Chondrocyte (in vitro differentiated cells): ENCODE results near the gene BCAT1. TPM values are rescaled to one million over a fixed set of nuclear protein-coding genes. Genes with fewer than 3 reads are reported as not detected.
"Not testable (repeated sequence)": the region's sequence is repeated elsewhere in the genome, so short reads cannot be mapped to it uniquely, and the experiment has no call there.

Experiments used
- DNase-seq: peaks from one replicate; pipeline ENCODE4 v3.0.0; 2021; ENCODE audit warnings: mixed read lengths, low spot score
- H3K27ac Mint-ChIP-seq: one replicate; pipeline ENCODE4 v1.8.0; 2021; ENCODE audit warnings: mild to moderate bottlenecking, moderate library complexity, mixed read lengths; ENCODE audit not compliant: unreplicated experiment
- H3K27me3 Mint-ChIP-seq: 2 replicates; pipeline ENCODE4 v1.8.0; 2021; ENCODE audit warnings: low read depth, mixed read lengths
- H3K36me3 Mint-ChIP-seq: 2 replicates; pipeline ENCODE4 v1.8.0; 2021; ENCODE audit warnings: low read depth, mixed read lengths
- H3K4me1 Mint-ChIP-seq: 2 replicates; pipeline ENCODE4 v1.8.0; 2021; ENCODE audit warnings: low read depth, mild to moderate bottlenecking, mixed read lengths
- H3K4me3 Mint-ChIP-seq: one replicate; pipeline ENCODE4 v1.8.0; 2021; ENCODE audit warnings: mild to moderate bottlenecking, moderate library complexity, mixed read lengths; ENCODE audit not compliant: unreplicated experiment
- H3K9me3 Mint-ChIP-seq: 2 replicates; pipeline ENCODE4 v1.8.0; 2021; ENCODE audit warnings: low read depth, mixed read lengths
- total RNA-seq: library from RNA; stranded (reverse); gene quantifications from 3 replicates; pipeline ENCODE4 v1.2.1, GENCODE V29; 2021
- TF ChIP-seq, protein P1 (sequence below): fragments of 200-600 bp; sonication (generic); IDR thresholded peaks from 2 replicates; pipeline ENCODE4 v1.5.0; 2021; ENCODE audit warnings: antibody characterized with exemption, mild to moderate bottlenecking, moderate library complexity

The BCAT1 gene
- total RNA-seq, 1 donor from 2014 or later: 240 TPM

DNA sequence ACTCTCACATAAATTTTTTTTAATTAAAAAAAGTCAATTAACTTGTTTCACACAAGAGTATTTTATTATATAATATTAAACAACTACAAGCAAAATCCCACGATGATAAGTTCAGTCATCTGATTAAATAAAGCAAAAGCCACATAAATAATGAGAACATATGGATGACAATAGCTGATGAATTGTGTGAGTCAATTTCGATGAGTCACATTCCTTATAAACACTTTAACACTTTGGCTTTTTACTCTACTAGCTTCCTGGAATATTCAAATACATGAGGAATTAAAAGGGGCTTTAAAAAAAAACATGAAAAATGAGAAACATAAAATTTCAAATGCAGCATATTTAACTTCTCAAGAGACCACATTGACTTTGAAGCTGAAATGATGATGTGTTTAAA, 95.3 kb downstream of the BCAT1 start:
- H3K27ac Mint-ChIP-seq: peak overlapping the region; percentile 87
- H3K9me3 Mint-ChIP-seq: peaks cover 7% of the 10 kb centered on the region
- no peak overlapping the region for H3K4me3 Mint-ChIP-seq
- TF ChIP-seq, protein P1, sequence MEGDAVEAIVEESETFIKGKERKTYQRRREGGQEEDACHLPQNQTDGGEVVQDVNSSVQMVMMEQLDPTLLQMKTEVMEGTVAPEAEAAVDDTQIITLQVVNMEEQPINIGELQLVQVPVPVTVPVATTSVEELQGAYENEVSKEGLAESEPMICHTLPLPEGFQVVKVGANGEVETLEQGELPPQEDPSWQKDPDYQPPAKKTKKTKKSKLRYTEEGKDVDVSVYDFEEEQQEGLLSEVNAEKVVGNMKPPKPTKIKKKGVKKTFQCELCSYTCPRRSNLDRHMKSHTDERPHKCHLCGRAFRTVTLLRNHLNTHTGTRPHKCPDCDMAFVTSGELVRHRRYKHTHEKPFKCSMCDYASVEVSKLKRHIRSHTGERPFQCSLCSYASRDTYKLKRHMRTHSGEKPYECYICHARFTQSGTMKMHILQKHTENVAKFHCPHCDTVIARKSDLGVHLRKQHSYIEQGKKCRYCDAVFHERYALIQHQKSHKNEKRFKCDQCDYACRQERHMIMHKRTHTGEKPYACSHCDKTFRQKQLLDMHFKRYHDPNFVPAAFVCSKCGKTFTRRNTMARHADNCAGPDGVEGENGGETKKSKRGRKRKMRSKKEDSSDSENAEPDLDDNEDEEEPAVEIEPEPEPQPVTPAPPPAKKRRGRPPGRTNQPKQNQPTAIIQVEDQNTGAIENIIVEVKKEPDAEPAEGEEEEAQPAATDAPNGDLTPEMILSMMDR: no peak
- H3K27me3 Mint-ChIP-seq: no peaks in the 10 kb centered on the region
- DNase-seq: no peak
- H3K36me3 Mint-ChIP-seq: peaks cover 9% of the 10 kb centered on the region
- peaks cover 46% of the 10 kb centered on the region for H3K4me1 Mint-ChIP-seq

DNA sequence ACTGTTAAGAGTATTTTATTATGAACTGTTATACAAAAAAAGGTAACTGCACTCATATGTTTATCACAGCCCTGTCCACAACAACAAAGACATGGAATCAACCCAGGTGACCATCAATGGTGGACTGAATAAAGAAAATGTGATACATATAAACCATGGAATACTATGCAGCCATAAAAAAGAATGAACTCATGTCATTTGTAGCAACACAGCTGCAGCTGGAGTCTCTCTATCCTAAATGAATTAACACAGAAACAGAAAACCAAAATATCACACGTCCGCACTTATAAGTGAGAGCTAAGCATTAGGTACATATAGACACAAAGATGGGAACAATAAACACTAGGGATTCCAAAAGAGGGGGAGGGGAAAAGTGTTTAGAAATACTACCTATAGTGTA, 95.8 kb downstream of the BCAT1 start:
- TF ChIP-seq, protein P1: no peak
- Mint-ChIP-seq H3K4me3 (no peak overlapping the region), H3K36me3 (peaks cover 9% of the 10 kb centered on the region), H3K9me3 (peaks cover 7% of the 10 kb centered on the region), H3K4me1 (peaks cover 44% of the 10 kb centered on the region), H3K27me3 (no peaks in the 10 kb centered on the region), H3K27ac (peak overlapping the region; percentile 78)
- DNase-seq: no peak

DNA sequence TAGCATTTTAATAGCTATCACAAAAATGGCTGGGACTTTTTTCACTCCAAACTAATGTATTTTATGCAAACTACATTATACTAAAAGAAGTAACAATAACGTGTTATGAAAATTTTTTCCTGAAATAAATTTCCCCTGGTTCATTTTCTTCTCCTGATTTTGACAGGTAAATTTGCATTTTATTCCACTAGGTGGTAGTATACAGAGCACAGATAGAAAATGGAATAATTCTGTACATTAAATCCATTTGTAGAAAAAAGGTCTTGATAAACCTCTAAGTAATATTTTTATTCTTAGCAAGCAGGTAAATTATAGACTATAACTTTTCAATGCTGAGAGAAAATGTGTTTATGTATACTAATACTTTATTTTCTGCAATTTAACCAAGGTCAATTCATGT, 96.5 kb downstream of the BCAT1 start:
- no peak overlapping the region for H3K4me3 Mint-ChIP-seq
- TF ChIP-seq, protein P1: peak; percentile 82
- H3K27me3 Mint-ChIP-seq: no peaks in the 10 kb centered on the region
- no peak overlapping the region for H3K27ac Mint-ChIP-seq
- H3K4me1 Mint-ChIP-seq: peaks cover 44% of the 10 kb centered on the region
- peaks cover 7% of the 10 kb centered on the region for H3K9me3 Mint-ChIP-seq
- no peak for DNase-seq
- peaks cover 9% of the 10 kb centered on the region for H3K36me3 Mint-ChIP-seq

DNA sequence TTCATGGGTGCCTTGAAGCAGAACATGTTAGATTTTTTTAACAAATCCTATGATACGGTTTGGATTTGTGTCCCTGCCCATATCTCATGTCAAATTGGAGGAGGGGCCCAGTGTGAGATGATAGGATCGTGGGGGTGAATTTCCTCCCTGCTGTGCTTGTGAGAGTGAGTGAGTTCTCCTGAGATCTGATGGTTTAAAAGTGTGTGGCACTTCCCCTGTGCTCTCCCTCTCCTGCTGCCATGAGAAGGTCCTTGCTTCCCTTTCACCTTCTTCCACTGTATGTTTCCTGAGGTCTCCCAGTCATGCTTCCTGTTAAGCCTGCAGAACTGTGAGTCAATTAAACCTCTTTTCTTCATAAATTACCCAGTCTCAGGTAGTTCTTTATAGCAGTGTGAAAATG, 97.0 kb downstream of the BCAT1 start:
- H3K4me3 Mint-ChIP-seq, H3K9me3 Mint-ChIP-seq, DNase-seq, H3K27me3 Mint-ChIP-seq: not testable (repeated sequence)
- Mint-ChIP-seq H3K27ac (peak overlapping the region; percentile 30), H3K36me3 (peaks cover 13% of the 10 kb centered on the region), H3K4me1 (peaks cover 47% of the 10 kb centered on the region)

DNA sequence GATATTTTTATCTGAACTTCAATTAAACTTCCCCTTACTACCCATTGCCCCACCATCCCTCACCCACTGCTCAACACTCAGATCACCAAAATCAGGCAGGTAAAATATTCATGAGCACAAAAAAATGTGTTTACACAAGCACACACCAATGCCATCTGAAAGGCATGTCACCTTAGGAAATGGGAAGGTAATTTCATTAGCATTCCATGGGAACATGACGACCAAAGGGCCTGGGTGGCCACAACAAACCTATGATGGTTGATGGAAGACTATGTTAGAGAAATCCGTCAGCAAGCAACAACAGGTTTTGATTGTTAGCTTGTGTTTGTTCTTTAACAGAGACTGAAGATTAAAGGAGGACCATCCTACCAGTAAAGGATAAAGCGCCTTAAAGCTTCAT, 97.6 kb downstream of the BCAT1 start:
- H3K4me3 Mint-ChIP-seq: no peak overlapping the region

DNA sequence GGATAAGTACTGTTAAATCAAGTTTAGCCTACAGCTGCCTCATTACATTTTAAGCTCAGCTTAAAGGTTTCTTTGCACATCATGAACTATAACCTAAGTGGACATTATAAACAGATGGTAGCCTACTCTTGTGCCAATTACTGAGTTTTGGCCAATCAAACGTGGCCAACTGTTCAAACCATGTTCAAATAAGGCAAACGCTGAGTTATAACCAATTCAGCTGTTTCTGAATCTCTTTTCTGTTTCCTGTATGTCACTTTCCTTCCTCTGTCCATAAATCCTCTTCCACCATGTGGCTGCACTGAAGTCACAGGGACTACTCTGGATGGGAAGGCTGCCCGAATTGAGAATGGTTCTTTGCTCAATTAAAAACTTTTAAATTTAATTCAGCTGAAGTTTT, 98.4 kb downstream of the BCAT1 start:
- DNase-seq: no peak
- H3K36me3 Mint-ChIP-seq: peaks cover 8% of the 10 kb centered on the region
- no peak overlapping the region for H3K4me3 Mint-ChIP-seq
- no peak overlapping the region for H3K27ac Mint-ChIP-seq
- H3K9me3 Mint-ChIP-seq: peaks cover 4% of the 10 kb centered on the region
- H3K4me1 Mint-ChIP-seq: peaks cover 43% of the 10 kb centered on the region
- no peaks in the 10 kb centered on the region for H3K27me3 Mint-ChIP-seq
- TF ChIP-seq, protein P1: no peak

More for the DNA sequence above, 97.6 kb downstream of the BCAT1 start:
- peaks cover 7% of the 10 kb centered on the region for H3K9me3 Mint-ChIP-seq
- H3K36me3 Mint-ChIP-seq: peaks cover 13% of the 10 kb centered on the region
- no peaks in the 10 kb centered on the region for H3K27me3 Mint-ChIP-seq
- no peak for DNase-seq
- TF ChIP-seq, protein P1: no peak
- no peak overlapping the region for H3K27ac Mint-ChIP-seq
- peaks cover 46% of the 10 kb centered on the region for H3K4me1 Mint-ChIP-seq
